ENCODE measurements around the gene PTGFRN.

DNA sequence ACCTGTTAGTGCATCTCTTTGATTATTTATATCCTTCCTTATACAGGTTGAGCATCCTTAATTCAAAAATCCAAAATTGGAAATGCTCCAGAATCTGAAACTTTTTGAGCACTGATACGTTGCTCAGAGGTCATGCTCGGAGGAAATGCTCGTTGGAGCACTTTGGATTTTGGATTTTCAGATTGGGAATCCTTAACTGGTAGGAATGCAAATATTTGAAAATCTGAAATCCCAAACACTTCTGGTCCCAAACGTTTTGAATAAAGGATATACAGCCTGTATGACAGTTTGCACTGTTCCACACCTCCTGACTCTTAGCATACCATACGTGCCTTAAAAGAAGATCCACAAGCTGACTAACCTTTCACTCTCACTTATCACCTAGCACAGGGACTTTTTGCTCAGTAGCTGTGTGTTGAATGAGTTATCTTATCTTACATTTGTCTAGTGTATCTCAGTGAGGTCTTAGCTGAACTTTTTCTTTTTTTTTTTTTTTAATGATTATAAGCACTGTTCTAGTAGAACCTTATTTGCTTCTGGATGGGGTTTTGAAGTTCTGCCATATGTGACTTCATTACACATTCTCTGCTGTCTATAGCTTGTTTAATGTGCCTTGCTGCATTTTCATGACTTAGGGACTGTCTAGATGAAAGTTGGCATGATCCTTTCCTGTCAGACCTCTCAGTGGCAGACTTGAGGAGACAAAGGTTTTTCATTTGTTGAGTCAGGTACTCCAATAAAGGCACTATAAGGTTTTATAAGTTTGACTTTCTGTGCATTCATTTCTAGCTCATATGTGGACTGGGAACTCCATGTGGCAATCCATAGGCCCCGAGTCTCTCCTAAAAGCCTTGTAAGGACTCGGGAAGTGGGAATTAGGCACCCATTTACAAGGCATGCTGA is 21.6 kb downstream of the PTGFRN start:
- TF ChIP-seq, protein P1, sequence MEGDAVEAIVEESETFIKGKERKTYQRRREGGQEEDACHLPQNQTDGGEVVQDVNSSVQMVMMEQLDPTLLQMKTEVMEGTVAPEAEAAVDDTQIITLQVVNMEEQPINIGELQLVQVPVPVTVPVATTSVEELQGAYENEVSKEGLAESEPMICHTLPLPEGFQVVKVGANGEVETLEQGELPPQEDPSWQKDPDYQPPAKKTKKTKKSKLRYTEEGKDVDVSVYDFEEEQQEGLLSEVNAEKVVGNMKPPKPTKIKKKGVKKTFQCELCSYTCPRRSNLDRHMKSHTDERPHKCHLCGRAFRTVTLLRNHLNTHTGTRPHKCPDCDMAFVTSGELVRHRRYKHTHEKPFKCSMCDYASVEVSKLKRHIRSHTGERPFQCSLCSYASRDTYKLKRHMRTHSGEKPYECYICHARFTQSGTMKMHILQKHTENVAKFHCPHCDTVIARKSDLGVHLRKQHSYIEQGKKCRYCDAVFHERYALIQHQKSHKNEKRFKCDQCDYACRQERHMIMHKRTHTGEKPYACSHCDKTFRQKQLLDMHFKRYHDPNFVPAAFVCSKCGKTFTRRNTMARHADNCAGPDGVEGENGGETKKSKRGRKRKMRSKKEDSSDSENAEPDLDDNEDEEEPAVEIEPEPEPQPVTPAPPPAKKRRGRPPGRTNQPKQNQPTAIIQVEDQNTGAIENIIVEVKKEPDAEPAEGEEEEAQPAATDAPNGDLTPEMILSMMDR (IDR thresholded peaks at IDR 0.05; ENCODE audit: insufficient read depth, low read length): no peak
- TF ChIP-seq GABPA (IDR thresholded peaks at IDR 0.05; ENCODE audit: low read depth): no peak
